ENCODE results near the gene GNPDA1.
A peak's percentile ranks its signal among the peaks of the same experiment; 100 is the strongest.

The GNPDA1 gene

DNA sequence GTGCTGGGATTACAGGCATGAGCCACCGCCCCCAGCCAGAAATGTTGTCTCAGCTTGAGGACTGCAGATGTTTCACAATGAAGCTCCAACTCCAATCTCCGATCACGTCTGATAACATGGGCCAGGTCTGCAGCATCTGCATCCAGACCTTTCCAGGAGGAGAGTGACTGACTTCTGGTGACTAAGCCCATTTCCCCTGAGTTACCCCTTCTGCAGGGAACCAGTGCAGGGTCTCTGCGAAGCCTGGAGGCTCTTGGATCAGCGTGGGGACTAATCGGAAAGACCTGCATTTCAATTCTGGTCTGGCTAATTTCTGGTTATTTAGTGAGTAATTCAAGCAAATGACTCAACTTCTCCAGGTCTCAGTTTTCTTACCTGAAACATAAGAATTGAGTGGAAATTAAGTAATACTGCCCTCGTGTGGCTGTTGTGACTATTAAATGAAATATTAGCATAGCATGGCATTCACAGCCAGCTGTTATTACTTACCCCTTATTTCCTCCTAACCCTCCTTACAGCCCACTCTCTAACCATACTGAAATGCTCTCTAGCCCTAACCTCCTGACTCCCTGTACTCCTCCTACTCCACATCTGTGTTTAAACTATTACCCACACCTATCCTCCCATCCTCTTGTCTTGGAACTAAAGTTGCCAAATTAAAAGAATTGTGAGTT, 2.2 kb upstream of the GNPDA1 start:
- H3K4me2 ChIP-seq (ENCODE audit: insufficient read depth, low read length) = peak overlapping the region; percentile 32; the same call in 1 of the 2 replicates
- H2AFZ ChIP-seq (ENCODE audit: low read depth, low read length) = peak overlapping the region; percentile 46
- DNase-seq = peak; percentile 50

DNA sequence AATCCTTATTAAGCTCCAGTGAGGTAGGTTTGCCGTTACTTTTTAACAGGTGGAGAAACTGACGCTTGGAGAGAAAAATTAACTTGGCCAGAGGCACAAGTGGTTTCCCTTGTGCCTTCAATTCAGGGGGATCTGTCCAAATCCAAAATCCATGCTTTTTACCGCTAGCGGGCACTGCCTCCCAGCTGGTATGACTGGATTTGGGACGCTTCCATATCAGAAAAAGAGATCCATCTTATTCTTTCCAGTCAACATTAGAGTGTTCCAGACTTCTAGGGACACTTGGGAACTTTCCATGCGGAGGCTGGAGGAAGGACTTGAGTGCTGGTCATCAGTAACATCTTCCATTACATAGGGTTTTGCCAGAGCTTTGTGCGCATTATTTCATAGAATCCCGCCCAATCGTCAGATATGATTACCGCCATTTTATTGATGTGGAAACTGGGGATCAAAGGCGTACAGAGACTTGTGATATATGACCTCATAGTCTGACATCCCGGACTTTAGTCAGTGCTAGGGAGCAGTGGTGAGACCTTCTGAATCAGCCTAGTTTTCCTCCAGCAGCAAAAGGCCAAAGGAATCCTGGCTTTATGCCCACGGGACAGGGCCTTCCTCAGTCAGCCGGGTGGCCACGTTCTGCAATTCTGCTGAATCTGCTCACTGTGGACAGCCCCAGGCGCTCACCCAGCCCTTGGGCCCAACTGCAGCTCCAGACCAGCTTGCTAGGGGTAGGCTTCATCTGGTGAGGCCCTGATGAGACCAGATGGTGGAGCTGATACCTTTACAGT, 1.1 kb upstream of the GNPDA1 start:
- Histone ChIP-seq H3K4me2 (ENCODE audit: insufficient read depth, low read length) (peak overlapping the region; percentile 97), H3K36me3 (ENCODE audit: insufficient read depth, low read length) (peaks cover 5% of the 10 kb centered on the region; the same call in 1 of the 2 replicates), H3K4me1 (ENCODE audit: insufficient read depth, low read length) (peaks cover 53% of the 10 kb centered on the region), H3K27ac (ENCODE audit: low read length) (peak overlapping the region; percentile 85; the same call in 1 of the 2 replicates), H3K4me3 (ENCODE audit: low read depth in 1 of 2, low read length in 2 of 2) (peak overlapping the region in 1 of 2 experiments; percentile 84; a peak in 1 of 4 replicates), H2AFZ (ENCODE audit: low read depth, low read length) (peak overlapping the region; percentile 93; the same call in 1 of the 2 replicates), H3K27me3 (ENCODE audit: insufficient read depth, low read length, poor library complexity) (no peaks in the 10 kb centered on the region), H3K9ac (ENCODE audit: low read depth, low read length) (peak overlapping the region; percentile 72), H3K9me3 (ENCODE audit: insufficient read depth, low read length, severe bottlenecking) (no peaks in the 10 kb centered on the region), H3K79me2 (ENCODE audit: insufficient read depth, low read length) (peaks cover 9% of the 10 kb centered on the region), H4K20me1 (ENCODE audit: insufficient read depth, low read length) (no peaks in the 10 kb centered on the region)
- TF ChIP-seq EZH2 (IDR thresholded peaks at IDR 0.05; ENCODE audit: borderline replicate concordance, low read depth, low read length, severe bottlenecking) = no peak
- TF ChIP-seq, protein P1, sequence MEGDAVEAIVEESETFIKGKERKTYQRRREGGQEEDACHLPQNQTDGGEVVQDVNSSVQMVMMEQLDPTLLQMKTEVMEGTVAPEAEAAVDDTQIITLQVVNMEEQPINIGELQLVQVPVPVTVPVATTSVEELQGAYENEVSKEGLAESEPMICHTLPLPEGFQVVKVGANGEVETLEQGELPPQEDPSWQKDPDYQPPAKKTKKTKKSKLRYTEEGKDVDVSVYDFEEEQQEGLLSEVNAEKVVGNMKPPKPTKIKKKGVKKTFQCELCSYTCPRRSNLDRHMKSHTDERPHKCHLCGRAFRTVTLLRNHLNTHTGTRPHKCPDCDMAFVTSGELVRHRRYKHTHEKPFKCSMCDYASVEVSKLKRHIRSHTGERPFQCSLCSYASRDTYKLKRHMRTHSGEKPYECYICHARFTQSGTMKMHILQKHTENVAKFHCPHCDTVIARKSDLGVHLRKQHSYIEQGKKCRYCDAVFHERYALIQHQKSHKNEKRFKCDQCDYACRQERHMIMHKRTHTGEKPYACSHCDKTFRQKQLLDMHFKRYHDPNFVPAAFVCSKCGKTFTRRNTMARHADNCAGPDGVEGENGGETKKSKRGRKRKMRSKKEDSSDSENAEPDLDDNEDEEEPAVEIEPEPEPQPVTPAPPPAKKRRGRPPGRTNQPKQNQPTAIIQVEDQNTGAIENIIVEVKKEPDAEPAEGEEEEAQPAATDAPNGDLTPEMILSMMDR (IDR thresholded peaks at IDR 0.05; ENCODE audit: borderline replicate concordance, extremely low read depth, low read length, poor library complexity, severe bottlenecking) = no peak
- no peak for DNase-seq
- ATAC-seq (ENCODE audit: insufficient read depth, low read depth) = no peak

More for the DNA sequence above, 2.2 kb upstream of the GNPDA1 start:
- Histone ChIP-seq H3K9ac (ENCODE audit: low read depth, low read length) (peak overlapping the region; percentile 28), H3K27ac (ENCODE audit: low read length) (peak overlapping the region; percentile 80), H3K4me3 (ENCODE audit: low read depth in 1 of 2, low read length in 2 of 2) (no peak overlapping the region), H3K4me1 (ENCODE audit: insufficient read depth, low read length) (peaks cover 53% of the 10 kb centered on the region), H3K79me2 (ENCODE audit: insufficient read depth, low read length) (peaks cover 9% of the 10 kb centered on the region), H3K36me3 (ENCODE audit: insufficient read depth, low read length) (no peaks in the 10 kb centered on the region), H3K27me3 (ENCODE audit: insufficient read depth, low read length, poor library complexity) (no peaks in the 10 kb centered on the region), H3K9me3 (ENCODE audit: insufficient read depth, low read length, severe bottlenecking) (no peaks in the 10 kb centered on the region), H4K20me1 (ENCODE audit: insufficient read depth, low read length) (no peaks in the 10 kb centered on the region)
- peak; percentile 54 for ATAC-seq (ENCODE audit: insufficient read depth, low read depth)
- TF ChIP-seq, protein P1 (IDR thresholded peaks at IDR 0.05; ENCODE audit: borderline replicate concordance, extremely low read depth, low read length, poor library complexity, severe bottlenecking) = peak; percentile 71
- TF ChIP-seq EZH2 (IDR thresholded peaks at IDR 0.05; ENCODE audit: borderline replicate concordance, low read depth, low read length, severe bottlenecking) = no peak

DNA sequence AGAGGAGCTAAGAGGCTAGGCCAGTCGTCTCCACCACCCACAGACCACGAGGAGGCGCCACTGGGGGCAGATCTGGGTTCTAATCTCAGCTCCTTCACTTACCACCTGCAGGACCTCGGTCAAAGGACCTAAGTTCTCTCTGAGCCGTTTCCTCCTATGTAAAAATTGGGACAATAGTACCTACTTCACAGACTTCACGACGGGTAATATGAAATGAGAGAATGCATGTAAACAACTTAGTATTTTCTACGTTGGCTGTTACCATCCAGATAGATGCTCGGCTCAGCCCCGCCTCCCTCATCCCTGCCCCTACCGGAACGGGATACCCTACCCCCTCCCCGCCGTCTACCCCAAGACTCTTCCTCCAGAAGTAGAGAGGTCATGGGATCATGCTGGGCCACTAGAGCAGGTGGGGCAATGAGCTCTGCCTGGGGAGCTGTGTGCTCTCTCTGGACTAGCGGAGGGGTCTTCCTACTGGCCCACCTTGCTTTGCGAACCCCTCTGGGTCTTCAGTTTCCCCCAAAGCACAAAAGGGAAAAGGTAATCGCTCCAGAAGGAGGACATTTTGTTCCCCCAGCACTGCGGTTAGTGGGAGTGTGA, 541 bp downstream of the GNPDA1 start:
- no peak for TF ChIP-seq EZH2 (IDR thresholded peaks at IDR 0.05; ENCODE audit: borderline replicate concordance, low read depth, low read length, severe bottlenecking)
- TF ChIP-seq, protein P1 (IDR thresholded peaks at IDR 0.05; ENCODE audit: borderline replicate concordance, extremely low read depth, low read length, poor library complexity, severe bottlenecking) = peak; percentile 38
- Histone ChIP-seq H2AFZ (ENCODE audit: low read depth, low read length) (peak overlapping the region; percentile 93), H3K9me3 (ENCODE audit: insufficient read depth, low read length, severe bottlenecking) (no peaks in the 10 kb centered on the region), H3K27ac (ENCODE audit: low read length) (peak overlapping the region; percentile 85), H3K4me3 (ENCODE audit: low read depth in 1 of 2, low read length in 2 of 2) (peak overlapping the region; percentile 52 to 84; a peak in 3 of 4 replicates), H3K36me3 (ENCODE audit: insufficient read depth, low read length) (peaks cover 14% of the 10 kb centered on the region), H3K4me2 (ENCODE audit: insufficient read depth, low read length) (peak overlapping the region; percentile 97), H4K20me1 (ENCODE audit: insufficient read depth, low read length) (no peaks in the 10 kb centered on the region), H3K27me3 (ENCODE audit: insufficient read depth, low read length, poor library complexity) (no peaks in the 10 kb centered on the region), H3K9ac (ENCODE audit: low read depth, low read length) (peak overlapping the region; percentile 72), H3K79me2 (ENCODE audit: insufficient read depth, low read length) (peaks cover 9% of the 10 kb centered on the region), H3K4me1 (ENCODE audit: insufficient read depth, low read length) (peaks cover 56% of the 10 kb centered on the region)
- DNase-seq (peak; percentile 41), ATAC-seq (ENCODE audit: insufficient read depth, low read depth) (peak; percentile 2; the same call in 2 of the 3 replicates)

Data from DND-41 (cell line).